ENCODE data around the gene UGT3A1.
"Not testable (repeated sequence)": the region's sequence is repeated elsewhere in the genome, so short reads cannot be mapped to it uniquely, and the experiment has no call there.

The UGT3A1 gene, protein sequence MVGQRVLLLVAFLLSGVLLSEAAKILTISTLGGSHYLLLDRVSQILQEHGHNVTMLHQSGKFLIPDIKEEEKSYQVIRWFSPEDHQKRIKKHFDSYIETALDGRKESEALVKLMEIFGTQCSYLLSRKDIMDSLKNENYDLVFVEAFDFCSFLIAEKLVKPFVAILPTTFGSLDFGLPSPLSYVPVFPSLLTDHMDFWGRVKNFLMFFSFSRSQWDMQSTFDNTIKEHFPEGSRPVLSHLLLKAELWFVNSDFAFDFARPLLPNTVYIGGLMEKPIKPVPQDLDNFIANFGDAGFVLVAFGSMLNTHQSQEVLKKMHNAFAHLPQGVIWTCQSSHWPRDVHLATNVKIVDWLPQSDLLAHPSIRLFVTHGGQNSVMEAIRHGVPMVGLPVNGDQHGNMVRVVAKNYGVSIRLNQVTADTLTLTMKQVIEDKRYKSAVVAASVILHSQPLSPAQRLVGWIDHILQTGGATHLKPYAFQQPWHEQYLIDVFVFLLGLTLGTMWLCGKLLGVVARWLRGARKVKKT

DNA sequence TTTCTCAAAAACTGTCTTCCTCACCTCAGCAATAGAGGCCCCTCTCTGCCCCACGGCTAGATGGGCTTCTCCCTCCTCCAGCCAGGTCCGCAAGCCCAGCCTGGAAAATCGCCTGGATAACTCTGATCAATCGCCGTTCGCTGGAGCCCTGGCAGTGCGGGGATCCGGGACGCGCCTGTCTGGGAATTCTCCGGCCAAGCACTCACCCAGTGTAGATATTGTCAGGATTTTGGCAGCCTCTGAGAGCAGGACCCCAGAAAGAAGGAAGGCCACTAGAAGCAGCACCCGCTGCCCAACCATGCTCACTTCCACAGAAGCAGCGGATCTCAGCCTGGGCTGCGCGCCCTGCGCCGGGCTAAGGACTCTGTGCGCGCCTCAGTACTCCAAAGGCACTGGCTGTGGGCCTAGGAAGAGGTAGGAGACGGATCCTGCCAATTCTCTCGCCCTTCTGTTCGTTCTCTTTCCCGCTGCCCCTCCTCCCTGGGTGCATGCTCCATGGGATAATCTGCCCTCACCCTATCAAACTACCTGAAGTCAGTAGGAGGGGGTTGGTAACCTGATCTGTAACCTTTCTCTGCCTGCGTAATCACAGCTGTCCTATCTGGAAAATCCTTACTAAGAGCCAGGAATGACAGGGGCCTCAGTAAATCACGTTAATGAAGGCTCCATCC, at the start of gene UGT3A1:
TSS of gene UGT3A1 (minus strand) at position 450 of the 671 bp plus-strand sequence. CDS start at position 300, 150 bp downstream.
- DNase-seq (ENCODE audit: extremely low read depth in 1 of 2, low read depth in 1 of 2): no peak

DNA sequence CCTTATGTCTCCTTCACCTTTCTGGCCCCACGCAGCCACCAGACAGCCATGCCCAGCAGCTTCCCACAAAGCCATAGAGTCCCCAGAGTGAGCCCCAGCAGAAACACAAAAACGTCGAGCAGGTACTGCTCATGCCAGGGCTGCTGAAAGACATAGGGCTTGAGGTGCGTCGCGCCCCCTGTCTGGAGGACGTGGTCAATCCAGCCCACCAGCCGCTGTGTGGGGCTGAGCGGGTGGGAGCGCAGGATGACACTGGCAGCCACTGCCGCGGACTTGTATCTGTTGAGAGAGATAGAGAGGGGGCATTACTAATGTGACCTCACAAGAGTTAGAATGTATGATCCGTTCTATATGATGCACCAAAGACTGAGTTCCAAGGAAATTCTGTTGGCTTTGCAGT, 44.5 kb upstream of the UGT3A1 start:
- DNase-seq (ENCODE audit: extremely low read depth in 1 of 2, low read depth in 1 of 2): no peak

DNA sequence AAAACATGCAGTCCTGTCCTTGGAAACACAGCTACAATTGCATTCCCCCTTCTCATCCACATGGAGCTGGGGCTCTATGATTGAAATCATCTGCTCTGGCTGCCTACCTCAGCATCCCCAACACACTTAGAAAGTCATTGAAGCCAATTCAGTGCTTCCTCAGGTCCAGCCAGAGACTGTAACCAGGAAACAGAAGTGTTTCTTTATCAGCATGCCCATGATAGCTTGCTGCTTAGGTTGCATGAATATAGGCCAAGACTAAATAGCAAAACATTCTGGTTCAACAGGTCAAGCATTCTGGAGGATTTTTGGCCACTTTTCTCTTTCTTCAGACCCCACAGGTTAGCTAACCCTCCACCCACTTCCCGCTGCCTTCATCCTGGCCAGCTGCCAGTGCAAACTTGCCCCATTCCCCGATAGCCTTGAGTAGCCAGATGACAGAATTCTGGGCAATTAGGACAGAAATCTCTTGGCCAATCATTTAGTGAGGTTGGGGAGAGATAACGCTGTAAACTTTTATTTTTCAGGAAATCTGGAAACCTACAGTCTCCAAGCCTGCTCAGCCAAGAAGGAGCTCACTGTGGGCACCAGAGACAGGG, 43.4 kb upstream of the UGT3A1 start:
- not testable (repeated sequence) for DNase-seq (ENCODE audit: extremely low read depth in 1 of 2, low read depth in 1 of 2)

DNA sequence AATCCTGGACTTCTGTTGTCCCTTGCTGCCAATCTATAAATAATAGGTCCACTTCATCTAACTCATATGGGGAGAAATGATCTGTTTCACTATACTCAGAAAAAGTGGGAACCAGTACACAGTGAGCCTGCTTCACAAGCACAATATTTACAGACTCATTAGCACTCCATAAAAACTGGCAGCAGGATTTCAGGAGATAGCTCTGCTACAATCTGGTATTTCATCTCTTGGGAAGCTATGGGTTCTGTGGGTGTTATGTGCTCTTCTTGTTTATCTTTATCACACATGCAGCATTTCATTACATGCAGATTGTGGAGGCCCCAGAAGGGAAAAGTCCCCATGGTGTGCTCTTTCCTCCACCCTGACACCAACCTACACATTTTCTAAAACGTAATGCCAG, 42.3 kb upstream of the UGT3A1 start:
- DNase-seq (ENCODE audit: extremely low read depth in 1 of 2, low read depth in 1 of 2): no peak

DNA sequence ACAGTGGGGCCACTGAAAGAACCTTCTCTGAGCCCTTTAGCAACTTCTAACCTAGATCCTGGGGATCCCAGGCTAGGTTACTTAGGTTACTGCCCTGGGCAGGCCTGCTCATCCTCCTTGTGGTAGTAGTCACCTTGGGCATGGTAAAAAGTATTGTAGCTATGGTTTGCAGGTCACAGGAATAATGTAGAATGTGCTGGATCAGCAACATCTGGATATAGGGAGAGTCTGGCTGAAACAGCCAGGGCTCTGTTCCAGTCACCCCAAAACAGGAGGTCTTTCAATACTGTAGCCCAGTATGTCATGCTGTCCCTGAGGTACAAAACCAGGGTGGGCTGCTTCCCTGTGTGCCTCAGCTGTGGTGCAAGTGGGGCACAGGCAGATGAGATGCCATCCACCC, 41.9 kb upstream of the UGT3A1 start:
- DNase-seq (ENCODE audit: extremely low read depth in 1 of 2, low read depth in 1 of 2): no peak

DNA sequence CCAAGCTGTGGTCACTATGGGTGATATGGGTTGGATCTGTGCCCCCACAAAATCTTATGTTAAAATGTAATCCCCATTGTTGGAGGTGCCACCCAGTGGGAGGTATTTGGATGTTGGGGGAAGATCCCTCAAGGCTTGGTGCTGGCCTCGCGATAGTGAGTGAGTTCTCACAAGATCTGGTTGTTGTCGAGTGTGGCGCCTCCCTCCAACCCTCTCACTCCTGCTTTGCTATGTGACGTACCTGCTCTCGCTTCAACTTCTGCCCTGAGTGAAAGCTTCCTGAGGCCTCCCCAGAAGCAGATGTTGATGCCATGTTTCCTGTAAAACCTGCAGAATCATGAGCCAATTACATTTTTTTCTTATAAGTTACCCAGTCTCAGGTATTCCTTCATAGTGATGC, 40.0 kb upstream of the UGT3A1 start:
- no peak for DNase-seq (ENCODE audit: extremely low read depth in 1 of 2, low read depth in 1 of 2)

DNA sequence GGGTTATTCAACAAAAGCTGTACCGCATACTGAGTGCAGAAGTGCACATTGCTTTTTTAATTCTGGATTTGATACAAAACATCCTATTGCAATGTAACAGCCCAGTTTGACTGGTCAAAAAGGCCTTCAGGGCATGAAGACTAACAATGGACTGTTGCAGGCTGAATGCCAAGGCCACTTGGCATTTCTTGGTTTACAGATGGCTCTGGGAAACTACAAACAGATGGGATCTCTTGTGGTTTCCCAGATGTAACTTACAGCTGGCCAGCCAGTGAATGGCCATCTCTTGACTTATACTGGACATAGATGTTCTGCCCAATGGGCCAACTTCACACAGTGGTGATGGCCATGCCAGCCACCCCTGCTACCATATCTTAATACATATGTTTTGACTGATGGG, 38.7 kb upstream of the UGT3A1 start:
- DNase-seq (ENCODE audit: extremely low read depth in 1 of 2, low read depth in 1 of 2): no peak

DNA sequence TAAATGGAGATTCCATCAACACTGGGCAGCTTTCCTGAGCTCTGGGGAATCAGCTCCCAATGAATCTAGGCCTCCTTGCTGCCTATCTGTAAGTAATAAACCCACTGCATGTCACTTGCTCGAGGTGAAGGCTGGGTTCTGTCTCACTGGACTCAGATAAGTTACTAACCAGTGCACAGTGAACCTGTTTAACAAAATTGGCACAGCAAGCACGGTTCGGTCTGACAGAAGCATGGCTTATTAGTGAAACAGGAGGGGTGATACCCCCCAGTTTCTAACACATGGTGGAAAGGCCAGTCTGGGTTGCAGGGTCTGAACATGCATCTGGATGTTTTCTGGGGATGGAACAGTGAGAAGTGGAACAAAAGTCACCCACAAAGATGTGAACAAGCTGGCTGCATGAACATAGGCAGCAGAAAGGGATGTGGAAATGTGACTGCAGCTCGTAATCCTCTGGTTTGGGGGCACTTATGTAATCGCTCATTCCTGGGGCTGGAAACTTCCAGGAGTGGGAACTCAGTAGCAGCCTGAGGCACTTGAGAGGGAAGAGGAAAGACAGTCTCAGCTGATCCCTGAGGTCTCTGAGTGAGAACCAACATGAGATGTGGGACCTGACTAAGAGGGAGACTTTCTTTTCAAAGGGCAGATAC, 37.8 kb upstream of the UGT3A1 start:
- no peak for DNase-seq (ENCODE audit: extremely low read depth in 1 of 2, low read depth in 1 of 2)

DNA sequence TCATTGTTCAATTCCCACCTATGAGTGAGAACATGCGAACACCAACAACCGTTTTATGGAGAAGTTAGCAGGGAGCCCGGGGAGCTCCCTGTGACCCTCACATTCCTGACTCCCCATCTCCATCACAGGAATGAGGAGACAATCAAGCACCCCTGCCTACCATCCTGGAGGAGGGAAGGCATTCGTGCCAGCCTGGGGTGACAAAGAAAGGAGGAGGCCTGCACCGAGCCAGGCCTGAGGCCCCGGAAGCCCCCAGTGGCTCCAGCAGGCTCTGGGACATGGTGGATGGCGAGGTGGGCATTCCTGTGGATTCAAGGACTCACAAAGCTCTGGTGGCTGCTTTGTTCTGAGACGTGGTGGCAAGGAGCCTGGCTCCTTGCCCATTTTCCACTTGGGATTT, 36.5 kb upstream of the UGT3A1 start:
- no peak for DNase-seq (ENCODE audit: extremely low read depth in 1 of 2, low read depth in 1 of 2)

DNA sequence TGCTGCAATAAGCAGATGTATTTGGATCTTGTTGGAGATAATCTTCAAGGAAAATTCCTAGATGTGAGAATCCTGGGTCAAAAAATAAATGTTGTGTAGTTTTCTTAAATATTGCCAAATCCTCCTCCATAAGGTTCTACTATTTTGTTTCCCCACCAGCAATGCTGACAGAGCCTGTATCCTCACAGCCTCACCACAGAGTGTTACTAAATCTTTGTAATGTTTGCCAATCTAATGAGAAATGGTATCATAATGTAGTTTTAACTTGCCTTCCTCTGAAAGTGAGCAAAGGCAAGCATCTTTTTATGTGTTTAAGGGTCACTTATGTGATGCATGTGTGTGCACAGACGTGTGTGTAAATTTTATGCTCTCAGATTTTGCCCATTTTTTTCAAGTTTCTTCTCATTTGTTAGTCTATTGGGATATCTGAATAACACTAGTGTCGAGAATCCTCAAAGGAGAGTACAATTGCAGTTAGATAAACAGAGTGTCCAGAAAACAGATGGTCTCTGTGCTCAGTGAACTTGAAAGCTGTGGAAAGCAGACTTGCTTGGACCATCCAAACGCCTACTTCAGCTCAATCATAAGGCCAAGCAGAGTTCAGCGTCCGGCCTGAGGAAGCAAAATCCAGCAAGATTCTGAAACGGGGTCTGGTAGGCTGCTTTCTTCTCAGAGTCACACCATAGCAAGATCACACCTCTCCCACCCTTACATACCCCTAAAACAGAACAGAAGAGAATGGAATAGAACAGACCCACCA, 35.7 kb upstream of the UGT3A1 start:
- DNase-seq (ENCODE audit: extremely low read depth in 1 of 2, low read depth in 1 of 2): no peak

DNA sequence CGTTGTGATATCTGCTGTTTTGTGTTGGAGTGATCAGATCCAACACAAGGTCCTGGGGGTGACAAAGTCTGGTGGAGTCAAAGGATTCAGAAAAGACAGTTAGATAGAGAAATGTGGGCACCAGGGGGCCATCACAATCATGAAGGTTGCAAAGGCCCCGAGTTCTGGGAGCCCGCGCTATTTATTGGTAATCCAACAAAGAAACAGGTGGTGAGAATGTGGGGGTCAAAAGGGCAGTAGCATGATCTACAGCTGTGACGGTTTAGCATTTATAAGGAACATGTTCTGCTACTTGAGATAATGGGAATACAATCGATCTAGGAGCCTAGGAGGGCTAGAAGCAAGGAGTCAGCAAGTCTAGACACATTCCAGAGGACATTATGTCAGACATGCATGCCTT, 31.1 kb upstream of the UGT3A1 start:
- DNase-seq (ENCODE audit: extremely low read depth in 1 of 2, low read depth in 1 of 2): not testable (repeated sequence)

DNA sequence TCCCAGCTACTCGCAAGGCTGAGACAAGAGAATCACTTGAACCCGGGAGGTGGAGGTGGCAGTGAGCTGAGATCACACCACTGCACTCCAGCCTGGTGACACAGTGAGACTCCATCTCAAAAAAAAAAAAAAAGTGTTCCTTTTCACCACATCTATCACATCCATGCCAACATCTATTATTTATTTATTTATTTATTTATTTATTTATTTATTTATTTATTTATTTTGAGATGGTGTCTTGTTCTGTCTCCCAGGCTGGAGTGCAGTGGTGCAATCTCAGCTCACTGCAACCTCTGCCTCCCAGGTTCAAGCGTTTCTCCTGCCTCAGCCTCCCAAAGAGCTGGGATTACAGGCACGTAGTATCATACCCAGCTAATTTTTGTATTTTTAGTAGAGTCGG, 28.4 kb upstream of the UGT3A1 start:
- DNase-seq (ENCODE audit: extremely low read depth in 1 of 2, low read depth in 1 of 2): not testable (repeated sequence)

DNA sequence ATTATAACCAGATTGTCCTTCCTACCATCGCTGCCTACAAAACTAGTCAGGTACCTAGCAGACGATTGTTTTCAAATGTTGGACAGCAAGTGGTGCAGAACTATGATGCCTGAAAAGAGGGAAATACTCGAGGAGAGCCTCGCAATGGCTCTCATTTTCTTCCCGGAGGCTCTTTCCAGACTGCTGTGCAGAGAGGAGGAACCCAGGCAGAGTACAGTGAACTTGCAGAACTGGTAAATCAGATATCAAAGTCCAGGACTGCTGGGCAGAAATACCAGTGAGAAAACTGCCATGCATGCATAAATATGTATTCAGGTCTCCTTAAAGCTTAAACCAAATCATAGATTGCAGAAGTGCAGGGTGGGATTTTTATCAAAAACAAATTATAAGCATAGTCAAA, 26.4 kb upstream of the UGT3A1 start:
- no peak for DNase-seq (ENCODE audit: extremely low read depth in 1 of 2, low read depth in 1 of 2)

DNA sequence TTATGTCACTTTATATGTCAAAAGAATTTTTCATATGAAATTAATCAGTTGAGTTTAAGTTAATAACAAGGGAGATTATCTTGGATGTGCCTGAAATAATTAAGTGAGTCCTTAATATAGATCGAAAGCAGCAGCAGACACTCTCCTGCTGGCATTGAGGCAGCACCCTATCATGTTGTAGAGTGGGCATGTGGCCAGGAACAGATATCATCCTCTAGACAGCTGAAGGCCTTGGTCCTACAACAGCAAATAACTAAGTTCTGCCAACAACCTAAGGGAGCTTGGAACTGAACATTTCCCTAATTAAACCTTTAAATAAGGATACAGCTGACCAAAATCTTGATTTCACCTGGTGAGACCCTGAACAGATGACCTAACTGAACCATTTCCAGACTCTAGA, 25.8 kb upstream of the UGT3A1 start:
- no peak for DNase-seq (ENCODE audit: extremely low read depth in 1 of 2, low read depth in 1 of 2)

DNA sequence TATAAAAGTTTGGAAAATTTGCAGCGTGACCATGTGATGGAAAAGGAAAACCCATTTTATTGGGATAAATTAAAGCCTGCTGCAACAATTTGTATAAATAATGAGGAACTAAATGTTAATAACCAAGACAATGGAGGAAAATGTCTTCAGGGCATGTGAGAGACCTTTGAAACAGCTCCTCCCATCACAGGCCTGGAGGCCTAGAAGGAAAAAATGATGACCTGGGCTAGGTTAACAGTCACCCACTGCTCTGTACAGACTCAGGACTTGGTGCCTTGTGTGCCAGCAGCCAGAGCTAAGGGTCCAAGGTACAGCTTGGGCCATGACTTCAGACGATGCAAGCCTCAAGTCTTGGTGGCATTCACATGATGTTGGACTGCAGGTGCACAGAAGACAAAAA, 22.0 kb upstream of the UGT3A1 start:
- DNase-seq (ENCODE audit: extremely low read depth in 1 of 2, low read depth in 1 of 2): no peak

DNA sequence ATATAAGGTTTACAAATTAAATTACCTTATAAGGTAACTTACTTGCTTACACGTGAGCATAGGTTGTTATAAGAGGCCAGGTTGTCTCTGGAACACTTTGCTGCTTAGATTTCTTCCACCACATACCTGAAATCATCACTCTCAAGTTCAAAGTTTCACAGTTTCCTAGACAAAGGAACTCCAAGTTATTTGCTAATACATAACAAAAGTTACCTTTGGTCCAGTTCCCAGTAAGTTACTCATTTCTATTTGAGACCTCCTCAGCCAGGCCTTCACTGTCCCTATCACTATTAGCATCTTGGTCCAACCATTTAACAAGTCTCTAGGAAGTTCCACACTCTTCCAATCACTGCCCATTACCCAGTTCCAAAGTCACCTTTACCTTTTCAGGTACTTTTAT, 18.5 kb upstream of the UGT3A1 start:
- no peak for DNase-seq (ENCODE audit: extremely low read depth in 1 of 2, low read depth in 1 of 2)

DNA sequence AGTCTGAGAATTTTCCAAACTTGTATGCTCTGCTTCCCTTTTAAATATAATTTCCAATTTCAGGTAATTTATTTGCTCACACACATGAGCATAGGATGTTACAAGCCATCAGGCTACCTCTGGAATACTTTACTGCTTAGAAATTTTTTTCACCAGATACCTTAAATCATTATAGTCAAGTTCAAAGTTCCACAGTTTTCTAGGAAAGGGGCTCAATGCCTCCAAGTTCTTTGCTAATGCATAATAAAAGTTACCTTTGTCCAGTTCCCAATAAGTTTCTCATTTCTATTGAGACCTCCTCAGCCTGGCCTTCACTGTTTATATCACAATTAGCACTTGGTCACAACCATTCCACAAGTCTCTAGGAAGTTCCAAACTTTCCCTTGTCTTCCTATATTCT, 16.2 kb upstream of the UGT3A1 start:
- DNase-seq (ENCODE audit: extremely low read depth in 1 of 2, low read depth in 1 of 2): no peak

DNA sequence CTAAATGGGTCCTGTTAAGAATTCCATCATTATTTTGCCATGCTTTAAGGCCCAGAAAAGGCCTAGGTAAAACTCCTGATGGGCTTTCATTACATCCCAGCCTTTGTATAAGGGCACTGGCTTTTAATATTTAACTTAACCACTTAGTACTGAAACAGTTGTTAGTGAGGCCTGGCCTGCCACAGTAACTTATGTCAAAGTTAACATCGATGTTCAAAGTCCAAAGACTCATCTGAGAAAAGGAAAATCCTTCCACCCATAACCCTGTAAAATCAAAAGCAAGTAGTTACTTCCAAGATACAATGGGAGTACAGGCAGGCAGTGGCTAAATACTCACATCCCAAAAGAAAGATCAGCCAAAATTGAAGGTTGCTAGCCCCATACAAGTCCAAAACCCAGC, 15.0 kb upstream of the UGT3A1 start:
- no peak for DNase-seq (ENCODE audit: extremely low read depth in 1 of 2, low read depth in 1 of 2)

DNA sequence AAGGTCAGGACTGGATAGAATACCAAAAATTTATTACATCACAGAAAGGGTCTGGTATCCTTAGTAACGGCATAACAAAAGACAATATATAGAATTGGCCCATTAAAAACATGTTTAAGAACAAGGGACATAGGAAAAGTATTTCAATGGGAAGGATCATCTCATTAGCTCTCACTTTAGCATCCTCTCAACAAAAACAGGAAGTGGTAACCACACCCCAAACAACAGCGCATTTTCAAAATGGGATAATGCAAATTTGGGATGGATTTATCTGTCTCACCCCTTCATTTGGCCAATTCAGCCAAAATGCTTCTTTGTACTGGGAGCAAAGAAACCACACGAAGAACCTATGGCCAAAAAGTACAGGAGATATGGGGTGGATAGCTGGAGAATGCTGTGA, 9.8 kb upstream of the UGT3A1 start:
- no peak for DNase-seq (ENCODE audit: extremely low read depth in 1 of 2, low read depth in 1 of 2)

DNA sequence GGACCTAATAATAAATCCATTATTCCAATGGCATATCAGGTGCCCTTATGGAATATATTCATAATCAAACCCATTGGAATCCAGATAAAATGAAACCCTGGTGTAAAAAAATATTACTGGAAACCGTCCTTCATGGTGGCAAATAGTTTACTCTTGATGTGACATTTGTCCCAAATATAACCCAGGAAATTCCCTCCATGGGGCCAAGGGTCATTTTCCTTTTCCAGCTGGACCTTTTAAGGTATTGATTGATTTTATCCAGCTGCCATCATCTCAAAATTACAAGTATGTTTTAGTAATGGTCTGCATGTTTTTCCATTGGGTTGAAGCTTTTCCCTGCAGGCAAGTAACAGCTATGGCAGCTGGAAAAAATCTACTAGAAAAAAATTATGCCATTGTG, 8.4 kb upstream of the UGT3A1 start:
- DNase-seq (ENCODE audit: extremely low read depth in 1 of 2, low read depth in 1 of 2): no peak

DNA sequence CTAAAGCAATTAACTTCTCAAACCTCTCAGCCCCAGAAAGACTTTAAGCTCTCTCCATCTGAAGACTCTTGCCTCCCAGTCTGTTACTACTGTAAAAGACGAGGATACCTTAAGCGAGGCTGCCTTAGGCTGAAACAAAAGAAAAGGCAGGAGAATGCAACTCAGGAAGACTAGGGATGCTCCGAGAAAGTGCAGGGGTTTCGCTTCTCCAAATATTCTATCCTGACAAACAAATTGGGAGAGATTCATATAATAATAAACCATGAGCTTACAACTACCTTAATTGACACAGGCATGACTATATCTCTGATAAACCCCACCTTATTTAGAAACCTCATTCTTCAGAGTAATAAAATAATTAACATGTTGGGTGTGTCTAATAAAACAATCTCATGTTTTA, 4.9 kb upstream of the UGT3A1 start:
- no peak for DNase-seq (ENCODE audit: extremely low read depth in 1 of 2, low read depth in 1 of 2)
